ENCODE data around the gene FAM78B.

GRCh38 chr1:166136222-166136621 lies 30.6 kb downstream of the FAM78B start:
- TF ChIP-seq, protein P1, sequence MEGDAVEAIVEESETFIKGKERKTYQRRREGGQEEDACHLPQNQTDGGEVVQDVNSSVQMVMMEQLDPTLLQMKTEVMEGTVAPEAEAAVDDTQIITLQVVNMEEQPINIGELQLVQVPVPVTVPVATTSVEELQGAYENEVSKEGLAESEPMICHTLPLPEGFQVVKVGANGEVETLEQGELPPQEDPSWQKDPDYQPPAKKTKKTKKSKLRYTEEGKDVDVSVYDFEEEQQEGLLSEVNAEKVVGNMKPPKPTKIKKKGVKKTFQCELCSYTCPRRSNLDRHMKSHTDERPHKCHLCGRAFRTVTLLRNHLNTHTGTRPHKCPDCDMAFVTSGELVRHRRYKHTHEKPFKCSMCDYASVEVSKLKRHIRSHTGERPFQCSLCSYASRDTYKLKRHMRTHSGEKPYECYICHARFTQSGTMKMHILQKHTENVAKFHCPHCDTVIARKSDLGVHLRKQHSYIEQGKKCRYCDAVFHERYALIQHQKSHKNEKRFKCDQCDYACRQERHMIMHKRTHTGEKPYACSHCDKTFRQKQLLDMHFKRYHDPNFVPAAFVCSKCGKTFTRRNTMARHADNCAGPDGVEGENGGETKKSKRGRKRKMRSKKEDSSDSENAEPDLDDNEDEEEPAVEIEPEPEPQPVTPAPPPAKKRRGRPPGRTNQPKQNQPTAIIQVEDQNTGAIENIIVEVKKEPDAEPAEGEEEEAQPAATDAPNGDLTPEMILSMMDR (IDR thresholded peaks at IDR 0.05), result no peak
- no peak for TF ChIP-seq POLR2A (IDR thresholded peaks at IDR 0.05)

Data from lower leg skin (tissue), 3 donors.